PFSK-1 (cell line): ENCODE results near the gene RREB1. TPM values are rescaled to one million over a fixed set of nuclear protein-coding genes. Genes with fewer than 3 reads are reported as not detected.

ENCODE experiments used
- FOXP2 ChIP-seq: optimal IDR thresholded peaks from 2 replicates; pipeline ENCODE3; 2011; ENCODE audit warnings: borderline replicate concordance, control low read depth, inconsistent platforms; ENCODE audit not compliant: insufficient read depth; ENCODE audit errors: extremely low read length, extremely low read depth
- POLR2AphosphoS5 ChIP-seq: IDR thresholded peaks from 2 replicates; pipeline ENCODE4 v1.6.1; 2012; ENCODE audit warnings: low read depth, mild to moderate bottlenecking, control low read depth, low read length, moderate library complexity
- REST ChIP-seq, 2 experiments: IDR thresholded peaks; 2 replicates each; pipeline versions ENCODE4 v1.6.1 to v1.8.0; 2011 to 2012; ENCODE audit warnings: low read depth in 2 of 2, low read length in 2 of 2, control low read depth in 1 of 2, inconsistent platforms in 1 of 2, mild to moderate bottlenecking in 1 of 2, moderate library complexity in 1 of 2; ENCODE audit not compliant: insufficient read depth in 1 of 2
- SIN3A ChIP-seq: IDR thresholded peaks from 2 replicates; pipeline ENCODE4 v1.6.1; 2012; ENCODE audit warnings: mild to moderate bottlenecking, low read length, moderate library complexity, borderline replicate concordance; ENCODE audit not compliant: insufficient read depth
- TAF1 ChIP-seq: IDR thresholded peaks from 2 replicates; pipeline ENCODE4 v1.6.1; 2012; ENCODE audit warnings: low read length, control low read depth, borderline replicate concordance; ENCODE audit not compliant: insufficient read depth
- polyA plus RNA-seq: library from polyadenylated mRNA; unstranded; fragments of >200 nt; gene quantifications from one replicate; pipeline ENCODE4 v1.2.1, GENCODE V29; 2012; ENCODE audit warnings: low read depth, missing spikeins; ENCODE audit not compliant: insufficient read length

Gene RREB1, protein sequence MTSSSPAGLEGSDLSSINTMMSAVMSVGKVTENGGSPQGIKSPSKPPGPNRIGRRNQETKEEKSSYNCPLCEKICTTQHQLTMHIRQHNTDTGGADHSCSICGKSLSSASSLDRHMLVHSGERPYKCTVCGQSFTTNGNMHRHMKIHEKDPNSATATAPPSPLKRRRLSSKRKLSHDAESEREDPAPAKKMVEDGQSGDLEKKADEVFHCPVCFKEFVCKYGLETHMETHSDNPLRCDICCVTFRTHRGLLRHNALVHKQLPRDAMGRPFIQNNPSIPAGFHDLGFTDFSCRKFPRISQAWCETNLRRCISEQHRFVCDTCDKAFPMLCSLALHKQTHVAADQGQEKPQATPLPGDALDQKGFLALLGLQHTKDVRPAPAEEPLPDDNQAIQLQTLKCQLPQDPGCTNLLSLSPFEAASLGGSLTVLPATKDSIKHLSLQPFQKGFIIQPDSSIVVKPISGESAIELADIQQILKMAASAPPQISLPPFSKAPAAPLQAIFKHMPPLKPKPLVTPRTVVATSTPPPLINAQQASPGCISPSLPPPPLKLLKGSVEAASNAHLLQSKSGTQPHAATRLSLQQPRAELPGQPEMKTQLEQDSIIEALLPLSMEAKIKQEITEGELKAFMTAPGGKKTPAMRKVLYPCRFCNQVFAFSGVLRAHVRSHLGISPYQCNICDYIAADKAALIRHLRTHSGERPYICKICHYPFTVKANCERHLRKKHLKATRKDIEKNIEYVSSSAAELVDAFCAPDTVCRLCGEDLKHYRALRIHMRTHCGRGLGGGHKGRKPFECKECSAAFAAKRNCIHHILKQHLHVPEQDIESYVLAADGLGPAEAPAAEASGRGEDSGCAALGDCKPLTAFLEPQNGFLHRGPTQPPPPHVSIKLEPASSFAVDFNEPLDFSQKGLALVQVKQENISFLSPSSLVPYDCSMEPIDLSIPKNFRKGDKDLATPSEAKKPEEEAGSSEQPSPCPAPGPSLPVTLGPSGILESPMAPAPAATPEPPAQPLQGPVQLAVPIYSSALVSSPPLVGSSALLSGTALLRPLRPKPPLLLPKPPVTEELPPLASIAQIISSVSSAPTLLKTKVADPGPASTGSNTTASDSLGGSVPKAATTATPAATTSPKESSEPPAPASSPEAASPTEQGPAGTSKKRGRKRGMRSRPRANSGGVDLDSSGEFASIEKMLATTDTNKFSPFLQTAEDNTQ (N-terminal part only)
- polyA plus RNA-seq, result 20.4 TPM

DNA sequence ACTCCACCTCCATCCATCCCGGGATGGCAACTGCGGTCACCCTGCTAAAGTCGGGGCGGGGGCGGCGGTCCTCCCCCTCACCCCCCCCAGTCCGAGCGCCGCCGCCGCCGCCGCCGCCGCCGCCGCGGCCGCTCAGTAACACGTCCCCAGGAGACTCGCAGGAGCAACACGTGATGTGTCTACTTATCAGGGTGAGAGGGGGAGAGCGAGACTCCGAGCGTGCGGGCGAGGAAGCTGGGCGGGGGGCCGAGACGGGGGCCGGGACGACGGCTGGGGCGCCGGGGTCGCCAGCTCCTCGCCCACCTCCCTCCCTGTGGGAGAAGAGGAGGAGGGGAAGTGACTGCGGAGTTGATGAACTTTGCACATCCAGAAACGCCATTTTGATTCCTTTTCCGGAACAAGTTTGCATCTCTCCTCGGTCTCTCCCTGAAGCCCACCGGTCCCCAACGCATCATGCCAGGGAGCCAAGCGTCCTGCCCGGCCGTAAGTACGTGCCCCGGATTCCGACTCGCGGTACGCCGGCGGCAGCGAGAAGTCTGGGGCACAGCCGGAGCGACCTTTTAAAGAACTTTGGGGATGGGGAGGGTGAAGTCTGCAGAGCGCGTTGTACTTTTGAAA is at the start of gene RREB1:
Gene RREB1 (plus strand): TSS at position 384 of the 618 bp plus-strand sequence. CDS start 73,951 bp downstream, outside the sequence.
- TF ChIP-seq SIN3A (peak; percentile 47; the same call in 1 of the 2 replicates), FOXP2 (no peak), POLR2AphosphoS5 (no peak; the same call in none of the 2 replicates)

DNA sequence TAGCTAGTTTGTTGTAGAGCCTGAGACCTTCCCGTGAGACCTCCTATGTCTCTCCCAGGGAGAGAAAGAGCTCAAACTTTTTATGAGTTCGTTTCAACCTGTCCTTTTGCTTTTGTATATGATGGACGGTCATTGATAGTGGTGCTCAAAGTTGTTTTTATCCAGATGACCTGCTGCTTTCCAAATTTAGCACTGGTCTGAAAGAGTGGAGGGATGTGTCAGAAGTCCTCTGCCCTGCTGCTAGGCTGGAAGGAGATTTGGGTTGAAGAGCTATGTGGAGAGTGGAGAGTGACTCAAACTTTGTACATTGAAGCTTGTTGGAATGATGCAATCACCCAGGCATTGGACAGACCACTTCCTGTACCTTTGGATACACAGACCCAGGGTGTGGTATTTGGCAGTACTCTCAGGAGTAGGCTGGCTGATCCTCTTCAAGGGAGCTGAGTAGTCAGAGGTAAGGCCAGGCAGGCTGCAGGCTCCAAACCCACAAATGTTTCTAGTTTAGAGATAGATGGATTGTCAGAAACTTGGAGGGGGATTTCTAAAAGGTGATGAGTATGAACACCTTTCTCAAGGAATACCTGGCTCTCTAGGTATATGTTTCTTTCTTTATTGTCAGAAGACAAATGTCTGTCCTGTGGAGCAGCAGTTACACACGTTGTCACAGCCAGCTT is 49.4 kb upstream of the RREB1 start:
- TF ChIP-seq SIN3A (no peak), POLR2AphosphoS5 (no peak), TAF1 (no peak), FOXP2 (no peak)

GRCh38 chr6:7060769-7061516 is 46.8 kb upstream of the RREB1 start:
- TF ChIP-seq TAF1 (no peak), REST (IDR thresholded peaks at IDR 0.05; ENCODE audit: insufficient read depth in 1 of 2, low read depth in 2 of 2, low read length in 2 of 2) (no peak), POLR2AphosphoS5 (no peak), SIN3A (no peak), FOXP2 (no peak)

- TF ChIP-seq TAF1 (no peak), FOXP2 (no peak), REST (IDR thresholded peaks at IDR 0.05; ENCODE audit: insufficient read depth in 1 of 2, low read depth in 2 of 2, low read length in 2 of 2) (no peak), SIN3A (no peak), POLR2AphosphoS5 (no peak)
Observed at GRCh38 chr6:7062451-7063162, 45.2 kb upstream of the RREB1 start.

GRCh38 chr6:7067305-7067704 is 40.5 kb upstream of the RREB1 start:
- TF ChIP-seq TAF1 (no peak), SIN3A (no peak), FOXP2 (no peak)
